ENCODE measurements around the gene KRTAP6-1.

Gene KRTAP6-1

GRCh38 chr21:30567617-30568016 lies 46.1 kb downstream of the KRTAP6-1 start:
- DNase-seq = no peak

GRCh38 chr21:30563630-30564029 lies 50.1 kb downstream of the KRTAP6-1 start:
- DNase-seq = no peak
